ENCODE results near the gene AGAP2. TPM values are rescaled to one million over a fixed set of nuclear protein-coding genes. Genes with fewer than 3 reads are reported as not detected.

Gene AGAP2
- total RNA-seq, result 0.32 and 0.43 TPM in 2 replicates

DNA sequence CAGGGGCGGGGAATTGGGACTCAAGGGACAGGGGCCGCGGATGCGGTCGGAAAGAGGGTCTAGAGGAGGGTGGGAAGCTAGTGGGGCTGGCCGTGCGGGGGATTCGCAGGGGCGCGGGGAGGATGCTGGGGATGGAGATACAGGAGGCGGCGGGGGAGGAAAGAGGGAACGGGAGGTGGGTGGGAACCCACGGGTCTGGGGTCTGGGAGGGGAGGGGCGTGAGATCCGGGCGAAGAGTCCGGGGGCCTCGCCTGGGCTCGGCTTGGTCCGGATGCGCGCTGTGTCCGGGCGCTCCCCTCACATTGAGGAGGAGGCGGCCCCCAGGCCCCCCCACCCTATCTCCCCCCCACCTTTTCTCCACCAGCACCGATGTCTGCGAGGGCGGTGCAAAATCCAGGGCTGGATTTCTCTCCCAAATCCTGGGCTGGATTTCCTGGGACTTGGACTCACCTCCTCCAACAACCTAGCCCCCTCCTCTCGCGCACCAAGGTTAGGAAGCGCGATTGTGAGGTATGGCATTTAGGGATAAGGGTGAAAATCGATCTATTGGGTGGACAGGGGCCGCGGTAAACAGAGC lies at the start of gene AGAP2:
Gene AGAP2 (minus strand): TSS at position 82 of the 577 bp plus-strand sequence. CDS start 496 bp downstream, outside the sequence.

DNA sequence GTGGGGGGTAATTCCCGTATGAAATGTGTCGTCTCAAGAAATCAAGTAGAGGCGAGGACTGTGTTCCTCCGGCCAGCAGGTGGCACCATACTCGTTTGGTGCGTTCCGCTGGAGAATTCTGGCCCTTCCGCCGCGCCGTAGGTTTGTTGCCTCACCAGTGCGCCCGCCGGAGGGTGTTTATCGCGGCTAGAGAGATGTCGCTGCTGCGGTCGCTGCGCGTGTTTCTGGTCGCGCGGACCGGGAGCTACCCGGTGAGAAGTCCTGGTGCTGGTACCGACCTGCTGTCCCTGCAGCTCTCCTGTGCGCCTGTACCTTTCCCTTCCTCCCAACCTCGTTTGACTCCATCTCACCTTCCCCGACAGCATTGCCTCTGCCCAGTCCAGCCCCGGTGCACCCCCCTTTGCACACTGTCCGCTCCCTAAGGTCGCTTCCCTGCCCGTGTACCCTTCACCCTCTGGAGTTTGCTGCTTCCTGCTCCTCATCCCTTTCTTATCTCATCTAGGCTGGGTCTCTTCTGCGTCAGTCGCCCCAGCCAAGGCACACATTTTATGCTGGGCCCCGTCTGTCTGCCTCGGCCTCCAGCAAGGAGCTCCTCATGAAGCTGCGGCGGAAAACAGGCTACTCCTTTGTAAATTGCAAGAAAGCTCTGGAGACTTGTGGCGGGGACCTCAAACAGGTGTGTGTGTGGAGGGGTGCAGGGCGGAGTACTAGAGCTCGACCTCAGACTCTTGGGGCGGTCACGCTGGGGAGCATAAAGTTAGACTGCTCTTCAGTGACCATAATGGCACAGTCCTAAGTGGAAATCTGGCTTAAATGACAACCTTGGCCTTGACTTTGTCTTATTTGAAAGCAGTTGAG lies 44.3 kb upstream of the AGAP2 start, which contains the start of gene TSFM:
Gene TSFM (plus strand): TSS at position 180 of the 858 bp plus-strand sequence. CDS start 15 bp downstream, at position 195.

DNA sequence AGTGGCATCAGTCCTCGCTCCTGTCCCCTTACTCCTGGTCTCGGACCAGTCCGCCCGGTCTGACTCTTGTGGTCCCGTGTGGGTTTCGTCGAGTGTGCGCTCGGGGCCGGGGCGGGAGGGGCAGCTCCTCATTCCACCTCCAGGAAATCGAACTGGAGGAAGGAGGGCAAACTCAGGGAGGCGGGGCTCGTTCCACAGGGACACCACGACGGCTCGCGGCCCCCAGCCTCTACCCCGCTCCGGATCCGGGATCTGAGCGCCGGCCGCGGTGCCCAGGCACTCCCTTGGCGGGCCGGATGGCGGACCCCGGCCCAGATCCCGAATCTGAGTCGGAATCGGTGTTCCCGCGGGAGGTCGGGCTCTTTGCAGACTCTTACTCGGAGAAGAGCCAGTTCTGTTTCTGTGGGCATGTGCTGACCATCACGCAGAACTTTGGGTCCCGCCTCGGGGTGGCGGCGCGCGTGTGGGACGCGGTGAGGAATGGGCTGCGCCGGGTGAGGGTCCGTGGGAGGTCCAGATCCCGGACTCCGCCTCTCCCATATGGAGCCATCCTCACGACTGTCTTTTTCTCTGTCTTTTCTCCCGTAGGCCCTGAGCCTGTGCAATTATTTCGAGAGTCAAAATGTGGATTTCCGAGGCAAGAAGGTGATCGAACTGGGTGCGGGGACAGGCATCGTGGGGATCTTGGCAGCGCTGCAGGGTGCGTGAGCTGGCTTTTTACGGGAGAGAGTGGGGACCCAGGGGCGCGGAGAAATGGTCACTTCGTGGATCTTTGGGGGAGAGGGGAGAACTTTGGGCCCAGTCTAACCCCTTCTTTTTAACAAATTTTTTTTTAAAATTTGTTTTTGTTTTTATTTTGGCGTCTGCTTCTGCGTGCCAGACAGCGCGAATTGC lies 34.1 kb upstream of the AGAP2 start, which contains the start of gene EEF1AKMT3:
Gene EEF1AKMT3 (plus strand): TSS at position 186 of the 894 bp plus-strand sequence. CDS start 111 bp downstream, at position 297.

DNA sequence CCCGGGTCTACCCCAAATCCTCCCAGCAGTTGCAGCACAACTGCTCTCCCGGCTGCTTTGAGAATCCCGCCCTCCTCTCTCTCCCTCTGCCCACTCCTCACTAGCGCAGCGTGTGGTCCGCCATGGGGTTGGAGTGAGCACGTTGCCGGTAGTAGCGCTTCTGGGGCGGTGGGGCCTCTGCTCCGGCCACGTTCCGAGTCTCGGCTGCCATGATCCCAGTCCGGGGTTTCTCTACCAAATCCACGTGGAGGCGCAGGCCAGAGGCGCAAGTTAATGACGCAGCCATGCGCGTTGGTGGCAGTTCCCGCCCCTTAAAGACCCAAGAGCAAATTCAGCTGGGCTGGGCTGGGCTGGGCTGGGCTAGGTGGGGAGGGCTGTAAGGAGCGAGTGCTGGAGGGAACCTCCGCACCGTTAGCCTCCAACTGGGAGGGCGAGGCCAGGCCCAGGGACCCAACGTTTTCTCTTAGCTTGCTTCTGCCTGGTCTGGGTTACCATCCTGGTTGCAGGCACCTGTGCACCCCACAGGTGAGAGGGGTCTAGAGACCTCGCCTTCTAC lies 33.4 kb upstream of the AGAP2 start, which contains the start of gene METTL1:
Gene METTL1 (minus strand): TSS at position 233 of the 556 bp plus-strand sequence. CDS start 22 bp downstream, at position 211.

DNA sequence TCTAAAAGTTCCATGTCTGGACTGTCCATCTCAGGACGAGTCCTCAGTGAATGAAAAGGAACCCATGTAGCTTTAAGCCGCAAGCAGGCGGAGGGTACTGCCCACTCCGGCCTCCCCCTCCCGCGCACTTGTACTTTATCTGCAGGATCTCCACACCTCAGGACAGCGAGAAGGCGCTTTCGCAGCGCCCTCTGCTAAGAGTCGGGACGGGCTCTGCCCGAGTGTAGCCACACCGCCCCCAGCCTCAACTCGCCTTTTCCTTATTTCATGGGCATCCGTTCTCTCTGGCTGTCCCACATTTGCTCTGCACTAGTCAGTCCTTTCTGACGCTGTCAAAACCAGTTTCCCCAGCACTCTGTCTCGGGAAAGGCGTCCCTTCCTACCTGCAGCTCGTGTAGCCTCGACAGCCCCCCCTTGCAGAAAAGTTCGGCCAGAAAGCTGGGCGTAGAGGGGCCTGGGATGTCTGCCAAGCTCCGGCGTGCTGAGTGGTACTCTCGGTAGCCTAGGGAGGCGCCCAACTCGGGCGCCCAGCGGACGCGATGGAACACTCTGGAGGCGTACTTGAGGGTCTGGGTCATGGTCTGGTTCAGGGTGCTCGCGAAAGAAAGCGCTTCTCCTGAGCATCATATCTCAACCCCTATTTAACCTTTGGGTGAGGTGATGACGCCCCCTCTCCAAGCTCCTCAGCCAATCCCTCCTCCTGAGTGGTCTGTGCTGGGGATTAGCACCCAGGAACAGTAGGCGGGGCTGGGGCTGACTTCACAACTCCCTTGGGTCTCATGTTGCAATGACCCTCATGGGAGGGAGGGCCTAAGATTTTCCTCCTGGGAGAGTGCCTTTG lies 28.1 kb upstream of the AGAP2 start, which contains the start of gene CYP27B1:
Gene CYP27B1 (minus strand): TSS at position 615 of the 841 bp plus-strand sequence. CDS start 37 bp downstream, at position 578.

DNA sequence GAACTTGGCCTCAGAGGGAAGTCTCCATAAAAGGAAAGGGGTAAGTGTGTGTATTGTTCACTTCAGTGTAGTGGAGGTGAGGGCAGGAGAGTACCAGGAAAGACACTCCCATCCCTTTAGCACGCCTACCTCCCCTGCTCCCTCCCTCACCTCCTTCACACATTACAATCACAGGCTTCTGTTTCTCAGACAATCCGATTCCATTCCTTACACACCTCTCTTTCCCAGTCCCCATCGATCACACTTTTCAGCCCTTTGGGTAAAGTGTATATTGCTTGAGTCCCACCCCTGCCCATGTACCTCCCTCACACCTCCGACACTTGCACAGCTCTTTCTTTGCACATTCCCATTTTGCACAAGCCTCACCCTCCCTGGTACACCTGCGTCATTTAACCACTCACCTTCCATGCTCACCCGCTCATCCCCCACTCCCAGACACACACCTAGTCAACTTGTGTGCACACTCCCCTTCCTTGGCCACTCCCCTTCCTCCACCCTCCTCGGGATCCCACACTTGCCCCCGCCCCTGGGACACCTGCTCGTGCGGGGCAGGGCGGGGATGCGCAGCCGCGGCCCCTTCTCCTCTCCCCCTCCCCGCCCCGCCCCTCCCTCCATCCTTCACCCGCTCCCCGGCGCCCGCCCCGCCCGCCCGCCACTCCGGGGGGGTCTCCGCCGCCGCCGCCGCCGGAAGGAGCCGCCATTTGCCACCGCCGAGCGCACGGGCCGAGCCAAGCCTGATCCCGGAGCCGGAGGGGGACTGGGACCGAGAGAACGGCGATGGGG lies 16.1 kb upstream of the AGAP2 start, which contains the start of gene MARCHF9:
Gene MARCHF9 (plus strand): TSS at position 693 of the 783 bp plus-strand sequence. CDS start 426 bp downstream, outside the sequence.

DNA sequence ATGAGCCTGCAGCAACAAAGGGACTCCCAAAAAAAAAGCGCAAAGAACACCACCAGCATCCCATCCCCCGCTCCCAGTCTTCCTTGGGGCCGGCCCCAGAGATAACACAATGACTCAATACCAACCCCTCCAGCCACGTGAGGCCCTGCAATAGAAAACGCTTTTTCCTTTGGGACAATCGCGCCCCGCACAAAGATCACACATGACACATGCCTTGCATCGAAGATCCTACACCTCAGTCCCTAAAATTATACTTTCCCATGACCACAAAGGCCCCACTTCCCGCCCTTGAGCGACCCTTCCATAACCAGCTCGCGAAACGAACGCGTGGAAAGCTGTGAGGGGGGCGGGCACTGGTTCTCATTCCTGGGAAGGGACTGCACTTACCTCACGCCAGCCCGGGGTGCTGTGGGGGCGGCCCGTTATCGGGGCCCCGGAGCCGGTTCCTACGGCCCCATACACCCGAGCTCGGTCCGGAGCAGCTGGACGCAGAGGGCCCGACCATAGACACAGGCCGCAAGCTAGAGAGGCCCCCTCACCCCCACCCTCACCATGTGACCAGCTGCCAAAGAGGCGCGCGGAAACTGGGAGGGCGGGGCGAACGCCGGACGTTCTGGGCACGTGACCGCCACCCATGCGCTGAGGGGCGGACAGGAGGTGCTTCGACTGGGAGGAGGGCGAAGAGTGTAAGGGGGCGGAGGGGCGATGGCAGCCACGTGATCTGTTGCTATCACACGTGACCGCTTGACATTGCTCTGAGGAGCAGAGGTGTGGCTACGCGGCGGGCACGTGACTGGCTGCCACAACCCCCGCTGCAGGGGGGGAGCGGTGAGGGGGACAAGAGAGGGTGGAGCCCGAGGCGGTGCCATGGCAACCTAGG lies 13.5 kb upstream of the AGAP2 start, which contains the start of gene CDK4:
Gene CDK4 (minus strand): TSS at position 523 of the 880 bp plus-strand sequence. CDS start 593 bp downstream, outside the sequence.

DNA sequence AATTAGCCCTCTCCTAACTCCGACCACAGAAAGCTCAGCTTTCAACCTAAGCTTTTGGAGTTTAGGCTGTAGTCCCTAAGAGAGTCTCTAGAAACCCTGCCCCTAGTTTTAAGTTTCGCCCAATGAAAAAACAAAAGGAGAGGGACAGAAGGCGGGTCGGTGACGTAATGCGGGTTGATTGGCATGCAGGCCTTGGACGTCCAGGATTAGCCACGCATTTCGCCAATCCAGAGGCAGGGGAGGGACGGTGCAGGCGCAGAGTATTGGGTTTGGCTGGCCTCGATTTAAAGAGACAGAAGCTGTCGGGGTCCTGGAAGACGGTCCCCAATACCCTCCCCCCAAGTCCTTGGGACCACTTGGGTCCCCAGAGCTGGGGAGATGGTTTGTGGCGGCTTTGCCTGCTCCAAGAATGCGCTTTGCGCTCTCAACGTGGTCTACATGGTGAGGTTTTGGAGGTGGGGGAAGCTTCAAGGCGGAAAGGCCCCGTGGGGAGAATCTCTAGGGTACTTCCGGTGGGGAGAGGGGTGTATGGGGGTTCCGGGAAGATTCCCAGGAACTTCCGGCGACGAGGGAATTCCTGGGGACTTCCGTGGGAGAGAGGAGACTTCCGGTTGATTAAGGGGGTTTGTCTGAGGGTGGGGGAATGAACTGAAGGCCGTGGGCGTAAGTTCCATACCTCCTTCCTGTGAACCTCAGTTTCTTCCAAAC lies 6.4 kb upstream of the AGAP2 start, which contains the start of gene TSPAN31:
Gene TSPAN31 (plus strand): TSS at position 263 of the 708 bp plus-strand sequence. CDS start 116 bp downstream, at position 379.

DNA sequence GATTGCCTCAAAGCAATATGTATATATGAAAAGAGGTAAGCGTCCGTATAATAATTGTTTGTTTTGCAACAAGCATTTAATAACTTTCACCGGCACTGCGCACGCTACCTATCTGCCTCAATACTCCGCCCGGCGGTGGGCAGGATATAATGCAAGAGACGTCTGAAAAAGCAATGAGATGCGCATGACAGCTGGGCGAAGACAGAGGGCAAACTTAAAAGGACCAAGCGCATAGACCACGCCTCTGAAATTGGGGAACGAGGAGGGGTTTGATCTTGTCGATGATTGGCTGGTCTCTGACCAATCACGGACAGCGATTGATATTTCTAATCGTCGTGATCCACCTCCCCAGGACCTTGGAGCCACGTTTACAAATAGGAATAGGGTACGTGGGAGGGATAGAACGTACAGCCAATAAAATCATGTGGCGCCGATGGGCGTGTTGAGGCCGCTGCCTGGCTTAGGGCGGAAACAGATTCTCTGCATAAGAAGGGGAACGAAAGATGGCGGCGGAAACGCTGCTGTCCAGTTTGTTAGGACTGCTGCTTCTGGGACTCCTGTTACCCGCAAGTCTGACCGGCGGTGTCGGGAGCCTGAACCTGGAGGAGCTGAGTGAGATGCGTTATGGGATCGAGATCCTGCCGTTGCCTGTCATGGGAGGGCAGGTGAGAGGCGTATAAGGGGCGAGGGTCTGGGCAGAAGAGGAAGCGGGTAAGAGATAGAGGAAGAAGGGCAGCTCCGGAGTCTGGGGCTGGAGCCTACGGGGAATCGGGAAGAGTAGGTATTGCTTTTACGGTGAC lies 44.7 kb downstream of the AGAP2 start, which contains the start of gene OS9:
Gene OS9 (plus strand): TSS at position 474 of the 800 bp plus-strand sequence. CDS start 30 bp downstream, at position 504.

Other genes with a start within 250 kb of the AGAP2 start
- gene DDIT3, start 218.2 kb downstream of the AGAP2 start, total RNA-seq, result 59.8 and 79.6 TPM in 2 replicates
- gene MBD6, start 215.9 kb downstream of the AGAP2 start, total RNA-seq, result 3.4 and 4.7 TPM in 2 replicates
- 79.6 and 85.2 TPM in 2 replicates for gene DCTN2, start 191.6 kb downstream of the AGAP2 start, total RNA-seq
- 0.47 and 0.60 TPM in 2 replicates for gene KIF5A, start 188.7 kb downstream of the AGAP2 start, total RNA-seq
- 7.9 and 11.8 TPM in 2 replicates for gene PIP4K2C, start 147.6 kb downstream of the AGAP2 start, total RNA-seq
- 12.8 and 16.2 TPM in 2 replicates for gene DTX3, start 133.9 kb downstream of the AGAP2 start, total RNA-seq
- gene ARHGEF25, start 127.3 kb downstream of the AGAP2 start, total RNA-seq, result 33.4 and 38.7 TPM in 2 replicates
- 0.77 and 0.79 TPM in 2 replicates for gene B4GALNT1, start 105.5 kb downstream of the AGAP2 start, total RNA-seq
- 186 and 554 TPM in 2 replicates for gene OS9, start 44.6 kb downstream of the AGAP2 start, total RNA-seq
- 56.4 and 60.0 TPM in 2 replicates for gene TSPAN31, start 6.3 kb upstream of the AGAP2 start, total RNA-seq
- 163 and 185 TPM in 2 replicates for gene CDK4, start 13.6 kb upstream of the AGAP2 start, total RNA-seq
- gene MARCHF9, start 16.4 kb upstream of the AGAP2 start, total RNA-seq, result 1.3 and 4.5 TPM in 2 replicates
- gene CYP27B1, start 28.3 kb upstream of the AGAP2 start, total RNA-seq, result 0.26 TPM in 1 of 2 replicates, not detected in the other
- 2.5 and 3.1 TPM in 2 replicates for gene METTL1, start 33.4 kb upstream of the AGAP2 start, total RNA-seq
- gene EEF1AKMT3, start 33.9 kb upstream of the AGAP2 start, total RNA-seq, result 5.6 and 5.7 TPM in 2 replicates
- gene TSFM, start 44.0 kb upstream of the AGAP2 start, total RNA-seq, result 9.4 and 14.3 TPM in 2 replicates
- 2.7 and 8.1 TPM in 2 replicates for gene AVIL, start 80.0 kb upstream of the AGAP2 start, total RNA-seq
- gene CTDSP2, start 108.0 kb upstream of the AGAP2 start, total RNA-seq, result 55.8 and 96.5 TPM in 2 replicates
- 12.9 and 24.2 TPM in 2 replicates for gene ATP23, start 202.8 kb upstream of the AGAP2 start, total RNA-seq